ENCODE measurements around the gene ITPKA. TPM values are rescaled to one million over a fixed set of nuclear protein-coding genes. Genes with fewer than 3 reads are reported as not detected.

Gene ITPKA
- total and polyA plus RNA-seq, 2 of the 13 experiments (the other 11 are each of a cell fraction or from before 2014, with no cell fraction given) = 13.2 to 41.3 TPM

DNA sequence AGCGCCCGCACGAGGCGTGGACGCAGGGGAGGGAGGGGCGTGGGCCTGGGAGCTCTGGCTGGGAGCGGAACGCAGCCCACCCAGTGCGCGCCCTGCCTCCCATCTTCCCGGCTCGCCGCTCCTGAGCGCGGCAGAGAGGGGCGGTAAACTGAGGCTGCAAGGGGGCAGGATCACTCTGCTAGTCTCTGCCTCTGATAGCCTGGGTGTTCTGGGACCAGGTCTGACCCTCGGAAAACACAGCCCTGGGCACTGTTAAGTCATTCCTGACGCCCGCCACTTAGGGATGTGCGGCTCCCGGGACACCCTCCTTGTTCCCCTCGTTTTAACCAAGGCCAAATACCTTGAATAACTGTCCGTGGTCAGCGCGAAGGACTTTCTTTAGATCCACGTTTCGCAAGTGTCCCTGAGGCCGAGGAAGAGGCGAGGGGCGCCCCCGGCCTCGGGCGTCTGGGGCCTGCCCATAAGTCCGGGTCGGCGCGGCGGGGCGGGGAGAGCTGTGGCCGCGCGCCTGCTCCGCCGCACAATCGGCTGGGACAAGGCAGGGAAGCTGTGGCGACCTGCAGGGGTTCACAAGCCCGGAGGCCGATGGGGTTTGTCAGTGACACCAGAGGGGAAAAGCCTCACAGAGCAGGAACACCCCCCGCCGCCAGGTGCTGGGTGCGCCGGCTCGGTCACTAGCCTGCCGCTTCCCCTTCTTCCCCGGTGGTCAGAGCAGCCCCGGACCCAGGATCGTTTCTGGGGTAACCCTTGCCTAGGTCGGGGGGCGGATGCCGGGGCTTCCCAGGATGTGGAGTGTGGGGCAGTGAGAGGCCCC, 1.5 kb downstream of the ITPKA start (continued):
- TF ChIP-seq MLX (CRISPR knock-in tag; IDR thresholded peaks at IDR 0.05) = no peak
- no peak for TF ChIP-seq HMGA1 (CRISPR knock-in tag; conservative IDR thresholded peaks at IDR 0.05)
- 0 out of 2 replicates have a peak, but pooled peaks have one; percentile 43 for TF ChIP-seq ZNF788 (CRISPR knock-in tag; IDR thresholded peaks at IDR 0.05; ENCODE audit: borderline replicate concordance)
- peak; percentile 55; the same call in 1 of the 2 replicates for TF ChIP-seq ZNF674 (CRISPR knock-in tag; IDR thresholded peaks at IDR 0.05; ENCODE audit: low read depth)
- TF ChIP-seq SOX6 (IDR thresholded peaks at IDR 0.05) = no peak
- no peak for TF ChIP-seq SOX6 (CRISPR knock-in tag; IDR thresholded peaks at IDR 0.05)
- no peak for TF ChIP-seq ZZZ3 (CRISPR knock-in tag; IDR thresholded peaks at IDR 0.05; ENCODE audit: borderline replicate concordance)
- TF ChIP-seq, protein P1, sequence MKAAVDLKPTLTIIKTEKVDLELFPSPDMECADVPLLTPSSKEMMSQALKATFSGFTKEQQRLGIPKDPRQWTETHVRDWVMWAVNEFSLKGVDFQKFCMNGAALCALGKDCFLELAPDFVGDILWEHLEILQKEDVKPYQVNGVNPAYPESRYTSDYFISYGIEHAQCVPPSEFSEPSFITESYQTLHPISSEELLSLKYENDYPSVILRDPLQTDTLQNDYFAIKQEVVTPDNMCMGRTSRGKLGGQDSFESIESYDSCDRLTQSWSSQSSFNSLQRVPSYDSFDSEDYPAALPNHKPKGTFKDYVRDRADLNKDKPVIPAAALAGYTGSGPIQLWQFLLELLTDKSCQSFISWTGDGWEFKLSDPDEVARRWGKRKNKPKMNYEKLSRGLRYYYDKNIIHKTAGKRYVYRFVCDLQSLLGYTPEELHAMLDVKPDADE (CRISPR knock-in tag; IDR thresholded peaks at IDR 0.05) = no peak; the same call in 1 of the 2 replicates
- no peak for TF ChIP-seq ZNF296 (CRISPR knock-in tag; conservative IDR thresholded peaks at IDR 0.05)
- TF ChIP-seq EP300 (IDR thresholded peaks at IDR 0.05; ENCODE audit: low read depth in 2 of 2, low read length in 2 of 2) = no peak
- no peak for TF ChIP-seq EP300 (CRISPR knock-in tag; IDR thresholded peaks at IDR 0.05; ENCODE audit: borderline replicate concordance)
- TF ChIP-seq SKI (IDR thresholded peaks at IDR 0.05; ENCODE audit: partially characterized antibody) = no peak
- TF ChIP-seq ZNF10 (CRISPR knock-in tag; IDR thresholded peaks at IDR 0.05; ENCODE audit: borderline replicate concordance, low read depth) = no peak
- TF ChIP-seq ZNF816 (CRISPR knock-in tag; IDR thresholded peaks at IDR 0.05; ENCODE audit: borderline replicate concordance) = no peak
- TF ChIP-seq SAP130 (CRISPR knock-in tag; IDR thresholded peaks at IDR 0.05; ENCODE audit: low read depth) = no peak
- no peak for TF ChIP-seq KDM3A (CRISPR knock-in tag; IDR thresholded peaks at IDR 0.05; ENCODE audit: low read depth)
- TF ChIP-seq ZIK1 (CRISPR knock-in tag; IDR thresholded peaks at IDR 0.05; ENCODE audit: borderline replicate concordance, low read depth) = no peak
- TF ChIP-seq MED8 (CRISPR knock-in tag; IDR thresholded peaks at IDR 0.05; ENCODE audit: insufficient replicate concordance) = no peak
- no peak for TF ChIP-seq FOXA1 (IDR thresholded peaks at IDR 0.05)
- no peak for TF ChIP-seq FOXA1 (CRISPR knock-in tag; IDR thresholded peaks at IDR 0.05)
- TF ChIP-seq ZNF407 (CRISPR knock-in tag; IDR thresholded peaks at IDR 0.05; ENCODE audit: not compliant biosample characterization) = no peak
